Measurements from ENCODE around the gene PRDM16.

The PRDM16 gene

DNA sequence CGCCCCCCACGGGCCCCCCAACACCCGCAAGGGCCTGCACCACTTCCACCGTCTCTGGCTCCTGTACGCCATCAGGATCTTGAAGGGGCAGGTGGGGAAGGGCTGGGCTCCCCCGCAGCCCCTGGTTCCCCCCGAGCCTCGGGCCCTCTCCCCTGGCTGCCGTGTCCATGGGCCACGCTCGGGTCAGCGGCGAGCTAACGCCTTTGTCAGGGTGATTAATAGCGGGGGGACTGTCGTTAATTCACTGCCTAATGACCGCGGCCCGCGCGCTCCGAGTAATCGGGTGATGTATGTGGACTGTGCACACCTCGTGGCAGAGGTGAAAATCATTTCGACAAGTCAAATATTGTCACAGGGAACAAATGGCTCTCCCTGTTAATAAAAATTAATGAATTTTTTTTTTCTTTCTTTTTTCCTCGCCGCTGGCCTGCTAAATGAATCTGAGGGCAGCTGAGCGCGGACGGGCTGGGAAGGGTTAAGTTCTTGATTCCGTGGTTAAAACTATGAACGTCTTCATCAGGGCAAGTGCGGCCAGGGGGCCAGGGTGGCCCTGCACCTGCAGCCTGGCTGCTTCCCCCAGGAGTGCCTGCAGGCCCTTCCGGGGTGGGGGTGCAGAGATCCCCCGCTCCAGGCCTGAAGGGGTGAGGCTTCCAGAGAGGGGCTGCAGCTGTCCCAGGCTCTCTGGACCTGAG lies 100.8 kb downstream of the PRDM16 start:
- no peak overlapping the region for H3K4me3 ChIP-seq (ENCODE audit: low read depth, low read length)
- TF ChIP-seq, protein P1, sequence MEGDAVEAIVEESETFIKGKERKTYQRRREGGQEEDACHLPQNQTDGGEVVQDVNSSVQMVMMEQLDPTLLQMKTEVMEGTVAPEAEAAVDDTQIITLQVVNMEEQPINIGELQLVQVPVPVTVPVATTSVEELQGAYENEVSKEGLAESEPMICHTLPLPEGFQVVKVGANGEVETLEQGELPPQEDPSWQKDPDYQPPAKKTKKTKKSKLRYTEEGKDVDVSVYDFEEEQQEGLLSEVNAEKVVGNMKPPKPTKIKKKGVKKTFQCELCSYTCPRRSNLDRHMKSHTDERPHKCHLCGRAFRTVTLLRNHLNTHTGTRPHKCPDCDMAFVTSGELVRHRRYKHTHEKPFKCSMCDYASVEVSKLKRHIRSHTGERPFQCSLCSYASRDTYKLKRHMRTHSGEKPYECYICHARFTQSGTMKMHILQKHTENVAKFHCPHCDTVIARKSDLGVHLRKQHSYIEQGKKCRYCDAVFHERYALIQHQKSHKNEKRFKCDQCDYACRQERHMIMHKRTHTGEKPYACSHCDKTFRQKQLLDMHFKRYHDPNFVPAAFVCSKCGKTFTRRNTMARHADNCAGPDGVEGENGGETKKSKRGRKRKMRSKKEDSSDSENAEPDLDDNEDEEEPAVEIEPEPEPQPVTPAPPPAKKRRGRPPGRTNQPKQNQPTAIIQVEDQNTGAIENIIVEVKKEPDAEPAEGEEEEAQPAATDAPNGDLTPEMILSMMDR (IDR thresholded peaks at IDR 0.05; ENCODE audit: borderline replicate concordance, insufficient read depth, low read depth, low read length): no peak

DNA sequence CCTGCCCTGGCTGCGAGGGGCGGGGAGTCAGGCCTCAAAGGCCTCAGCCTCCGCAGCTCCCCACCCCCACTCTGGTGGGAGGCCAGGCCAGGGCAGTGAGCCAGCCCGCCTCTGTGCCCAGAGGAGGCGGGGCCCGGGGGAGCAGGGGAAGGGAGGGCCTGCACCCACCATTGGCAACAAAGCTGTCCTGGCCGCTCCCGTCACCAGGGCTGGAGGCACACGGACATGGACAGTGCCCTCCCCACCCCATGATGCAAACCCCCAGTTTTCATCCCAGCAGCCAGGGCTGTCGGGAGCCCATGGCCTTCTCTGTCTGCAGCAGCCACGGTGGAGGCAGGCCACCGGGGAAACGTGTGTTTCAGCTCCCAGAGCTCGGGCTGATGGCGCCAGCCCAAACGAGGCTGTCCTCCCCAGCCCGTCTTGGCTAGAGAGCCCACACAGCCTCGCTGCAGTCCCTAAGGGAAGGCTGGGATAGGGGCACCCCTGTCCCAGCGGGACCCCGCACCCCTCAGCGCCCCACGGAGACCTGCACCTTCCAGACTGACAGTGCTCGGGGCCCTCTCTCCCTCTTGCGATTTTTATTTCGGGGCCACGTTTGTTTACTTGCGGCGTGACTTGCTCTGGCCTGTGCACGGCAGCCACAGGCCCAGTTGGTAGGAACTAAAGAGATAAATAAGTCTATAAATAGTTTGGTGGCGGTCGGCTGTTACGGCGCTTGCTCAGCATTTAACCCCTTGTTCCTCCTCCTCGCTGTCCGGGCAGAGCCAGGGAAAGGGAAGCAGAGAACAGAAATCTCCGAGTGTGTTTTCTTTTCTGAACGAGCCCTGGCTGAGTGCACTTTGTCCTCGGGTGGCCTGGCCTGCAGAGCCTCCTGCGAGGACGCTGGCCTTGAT lies 101.8 kb downstream of the PRDM16 start:
- TF ChIP-seq, protein P1 (IDR thresholded peaks at IDR 0.05; ENCODE audit: borderline replicate concordance, insufficient read depth, low read depth, low read length): no peak

DNA sequence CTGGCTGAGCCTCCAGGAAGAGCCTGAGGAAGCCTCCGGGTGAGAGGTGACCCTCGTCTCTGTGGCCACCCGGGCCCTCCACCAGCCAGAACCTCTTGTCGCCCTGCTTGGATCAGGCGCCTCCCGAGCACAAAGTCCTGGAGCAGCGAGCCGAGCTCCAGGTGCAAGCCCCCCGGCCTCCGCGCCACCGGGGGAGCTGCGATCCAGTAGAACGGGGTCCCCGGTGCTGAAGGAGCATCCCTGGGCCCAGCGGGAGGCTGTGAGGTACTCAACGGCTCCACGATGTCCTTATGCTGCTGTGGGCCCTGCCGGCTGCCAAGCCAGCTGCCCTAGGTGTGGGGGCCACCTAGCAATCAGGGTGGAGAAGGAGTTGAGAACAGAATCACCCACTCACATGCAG lies 102.8 kb downstream of the PRDM16 start:
- H3K4me3 ChIP-seq (ENCODE audit: low read depth, low read length): no peak overlapping the region
- TF ChIP-seq, protein P1 (IDR thresholded peaks at IDR 0.05; ENCODE audit: borderline replicate concordance, insufficient read depth, low read depth, low read length): no peak

More for the DNA sequence above, 101.8 kb downstream of the PRDM16 start:
- H3K4me3 ChIP-seq (ENCODE audit: low read depth, low read length): no peak overlapping the region

DNA sequence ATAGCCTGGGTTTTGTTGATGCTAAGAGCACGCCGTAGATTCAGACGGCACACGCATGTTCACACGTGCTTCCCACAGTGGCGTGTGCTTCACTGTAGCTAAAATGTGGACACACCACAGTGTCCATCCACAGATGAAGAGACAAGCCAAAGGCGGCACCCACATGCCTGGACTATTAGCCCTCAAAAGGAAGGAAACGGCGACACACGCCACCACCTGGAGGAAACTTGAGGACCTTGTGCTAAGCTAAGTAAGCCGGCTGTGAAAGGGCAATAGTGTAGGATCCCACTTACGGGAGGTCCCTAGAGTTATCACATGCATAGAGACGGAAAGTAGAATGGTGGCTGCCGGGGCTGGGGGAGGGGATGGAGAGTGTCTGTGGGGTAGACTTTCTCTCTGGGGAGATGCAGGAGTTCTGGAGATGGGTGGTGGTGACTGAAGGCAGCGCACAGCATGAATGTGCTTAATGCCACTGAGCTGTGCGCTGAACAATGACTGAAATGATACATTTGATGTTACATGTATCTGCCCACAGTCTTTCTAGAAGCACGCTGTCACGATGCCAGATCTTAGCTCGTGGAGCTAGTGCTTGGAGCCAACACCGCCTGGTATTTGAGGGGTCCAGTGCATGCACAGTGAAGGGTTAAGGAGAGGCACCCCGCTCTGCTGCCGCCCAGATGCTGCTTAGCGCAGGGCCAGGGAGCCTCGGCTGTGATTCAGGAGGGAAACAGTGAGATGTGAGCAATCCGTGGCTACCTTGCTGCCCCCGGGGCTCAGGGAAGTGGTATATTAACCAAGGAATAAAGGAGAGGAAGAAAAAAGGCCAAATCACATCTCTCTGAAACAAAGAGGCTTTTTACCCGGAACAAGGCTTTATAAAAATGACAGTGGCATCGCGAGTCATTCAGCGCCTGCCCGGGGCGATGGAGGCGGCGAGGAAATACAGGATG lies 103.7 kb downstream of the PRDM16 start:
- TF ChIP-seq, protein P1 (IDR thresholded peaks at IDR 0.05; ENCODE audit: borderline replicate concordance, insufficient read depth, low read depth, low read length): no peak
- no peak overlapping the region for H3K4me3 ChIP-seq (ENCODE audit: low read depth, low read length)

DNA sequence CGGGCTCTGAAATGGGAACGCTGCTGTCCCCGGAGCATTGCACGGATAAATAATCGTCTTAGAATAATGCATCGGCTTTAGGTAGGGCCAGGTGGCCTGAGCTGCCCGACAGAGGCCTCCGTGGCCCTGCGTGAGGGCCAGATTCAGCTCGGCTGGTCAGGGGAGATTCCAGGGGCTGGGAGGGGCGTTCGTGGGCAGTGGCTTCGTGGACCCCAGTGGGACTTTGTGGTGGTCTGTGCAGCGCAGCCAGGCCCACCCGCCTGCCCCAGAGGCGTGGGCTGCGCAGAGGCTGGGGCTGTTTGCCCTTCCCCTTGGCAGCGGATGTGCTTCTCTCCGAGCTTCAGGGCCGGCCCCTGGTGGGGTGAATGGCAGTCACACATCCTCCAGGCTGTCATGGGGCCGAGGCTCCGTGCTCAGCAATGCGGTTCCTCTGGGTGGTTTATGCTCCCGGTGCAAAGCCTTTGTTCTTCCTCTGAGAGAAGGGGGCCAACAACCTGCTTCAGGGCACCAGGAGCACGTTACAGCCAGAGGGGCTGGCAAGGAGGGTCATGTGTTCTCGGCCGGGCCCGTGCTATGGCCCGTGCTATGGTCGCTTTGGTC lies 104.5 kb downstream of the PRDM16 start:
- TF ChIP-seq, protein P1 (IDR thresholded peaks at IDR 0.05; ENCODE audit: borderline replicate concordance, insufficient read depth, low read depth, low read length): no peak
- H3K4me3 ChIP-seq (ENCODE audit: low read depth, low read length): no peak overlapping the region

DNA sequence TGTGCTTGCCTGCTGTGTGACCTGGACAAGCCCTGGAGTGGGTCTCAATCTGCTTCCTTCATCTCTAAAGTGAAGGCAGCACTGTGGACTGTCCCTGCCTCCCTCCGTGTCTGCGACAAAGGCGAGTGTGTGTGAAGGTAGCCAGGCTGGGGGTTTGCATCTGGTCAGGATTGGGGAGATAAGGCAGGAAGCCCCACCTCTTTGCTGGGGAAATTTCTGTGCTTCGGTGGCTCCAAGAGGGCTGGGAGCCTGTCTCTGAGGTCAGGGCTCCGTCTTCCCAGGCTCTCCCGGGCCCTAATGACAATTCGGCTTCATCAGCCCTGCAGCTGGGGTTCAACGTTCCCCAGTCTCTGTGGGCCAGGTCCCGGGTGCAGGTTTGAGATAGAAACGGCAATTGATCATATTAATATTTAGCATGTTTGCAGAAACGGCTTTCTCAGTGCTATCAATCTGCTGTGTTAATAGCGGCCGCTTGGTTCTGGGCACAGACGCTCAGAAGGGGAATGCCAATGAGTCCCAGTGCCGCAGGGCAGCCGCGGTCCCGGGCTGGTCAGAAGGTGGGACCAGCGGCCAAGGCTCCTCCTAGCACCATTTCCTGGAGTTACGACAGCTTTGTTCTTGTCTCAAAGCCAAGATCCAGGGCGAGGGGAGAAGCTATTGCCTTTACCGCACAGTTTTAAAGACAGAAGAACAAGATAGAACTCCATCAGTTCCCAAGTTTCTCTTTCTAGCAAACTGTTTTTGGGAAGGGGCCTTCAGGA lies 105.7 kb downstream of the PRDM16 start:
- TF ChIP-seq, protein P1 (IDR thresholded peaks at IDR 0.05; ENCODE audit: borderline replicate concordance, insufficient read depth, low read depth, low read length): no peak
- no peak overlapping the region for H3K4me3 ChIP-seq (ENCODE audit: low read depth, low read length)

Measured in GM12875 (cell line).